ENCODE results near the gene AFAP1L1. TPM values are rescaled to one million over a fixed set of nuclear protein-coding genes. Genes with fewer than 3 reads are reported as not detected.
A peak's percentile ranks its signal among the peaks of the same experiment; 100 is the strongest.

AFAP1L1 gene
- total and polyA plus RNA-seq, 2 of the 13 experiments (the other 11 are each of a cell fraction or from before 2014, with no cell fraction given): 0.38 to 1.0 TPM

DNA sequence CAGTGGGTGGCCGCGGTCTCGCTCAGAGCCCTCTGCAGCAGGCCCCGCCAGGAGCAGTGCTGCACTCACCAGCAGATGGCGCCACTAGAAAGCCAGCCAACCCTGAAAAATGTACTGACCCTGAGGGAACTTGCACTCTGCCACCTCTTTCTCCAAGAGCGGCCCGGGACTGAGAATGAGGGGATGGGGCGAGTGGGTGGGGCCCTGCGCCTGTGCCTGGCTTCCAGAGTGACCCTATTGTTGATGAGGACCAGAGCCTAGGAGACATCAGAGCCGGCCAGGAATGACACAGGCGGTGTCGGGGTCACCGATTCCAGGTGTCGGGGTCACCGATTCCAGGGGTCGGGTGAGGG lies 110.3 kb downstream of the AFAP1L1 start (continued):
- TF ChIP-seq, protein P1, sequence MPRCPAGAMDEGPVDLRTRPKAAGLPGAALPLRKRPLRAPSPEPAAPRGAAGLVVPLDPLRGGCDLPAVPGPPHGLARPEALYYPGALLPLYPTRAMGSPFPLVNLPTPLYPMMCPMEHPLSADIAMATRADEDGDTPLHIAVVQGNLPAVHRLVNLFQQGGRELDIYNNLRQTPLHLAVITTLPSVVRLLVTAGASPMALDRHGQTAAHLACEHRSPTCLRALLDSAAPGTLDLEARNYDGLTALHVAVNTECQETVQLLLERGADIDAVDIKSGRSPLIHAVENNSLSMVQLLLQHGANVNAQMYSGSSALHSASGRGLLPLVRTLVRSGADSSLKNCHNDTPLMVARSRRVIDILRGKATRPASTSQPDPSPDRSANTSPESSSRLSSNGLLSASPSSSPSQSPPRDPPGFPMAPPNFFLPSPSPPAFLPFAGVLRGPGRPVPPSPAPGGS (CRISPR knock-in tag; IDR thresholded peaks at IDR 0.05): no peak
- TF ChIP-seq TCF7L2 (IDR thresholded peaks at IDR 0.05; ENCODE audit: low read depth, low read length) (no peak), DMAP1 (CRISPR knock-in tag; IDR thresholded peaks at IDR 0.05) (no peak), POGK (CRISPR knock-in tag; conservative IDR thresholded peaks at IDR 0.05) (no peak), ATF7 (IDR thresholded peaks at IDR 0.05) (no peak), ATF7 (CRISPR knock-in tag; IDR thresholded peaks at IDR 0.05) (no peak), ZNF776 (CRISPR knock-in tag; IDR thresholded peaks at IDR 0.05) (no peak), EHMT2 (IDR thresholded peaks at IDR 0.05; ENCODE audit: borderline replicate concordance, low read depth, low read length) (no peak), ZNF354B (CRISPR knock-in tag; IDR thresholded peaks at IDR 0.05) (no peak), EED (CRISPR knock-in tag; IDR thresholded peaks at IDR 0.05) (no peak), ZMYM4 (CRISPR knock-in tag; IDR thresholded peaks at IDR 0.05) (peak; percentile 45; the same call in 1 of the 2 replicates), ETV6 (CRISPR knock-in tag; conservative IDR thresholded peaks at IDR 0.05) (no peak), IRF2 (CRISPR knock-in tag; IDR thresholded peaks at IDR 0.05) (peak; percentile 23; the same call in 1 of the 2 replicates), NFRKB (IDR thresholded peaks at IDR 0.05) (no peak), STAG1 (CRISPR knock-in tag; IDR thresholded peaks at IDR 0.05) (peak; percentile 93), BORCS8-MEF2B (CRISPR knock-in tag; IDR thresholded peaks at IDR 0.05) (peak; percentile 61; the same call in 1 of the 2 replicates), ZNF256 (CRISPR knock-in tag; conservative IDR thresholded peaks at IDR 0.05) (no peak), BRCA1 (CRISPR knock-in tag; IDR thresholded peaks at IDR 0.05) (no peak), SOX5 (CRISPR knock-in tag; IDR thresholded peaks at IDR 0.05; ENCODE audit: borderline replicate concordance) (0 out of 2 replicates have a peak, but pooled peaks have one; percentile 33)
- TF ChIP-seq, protein P2, sequence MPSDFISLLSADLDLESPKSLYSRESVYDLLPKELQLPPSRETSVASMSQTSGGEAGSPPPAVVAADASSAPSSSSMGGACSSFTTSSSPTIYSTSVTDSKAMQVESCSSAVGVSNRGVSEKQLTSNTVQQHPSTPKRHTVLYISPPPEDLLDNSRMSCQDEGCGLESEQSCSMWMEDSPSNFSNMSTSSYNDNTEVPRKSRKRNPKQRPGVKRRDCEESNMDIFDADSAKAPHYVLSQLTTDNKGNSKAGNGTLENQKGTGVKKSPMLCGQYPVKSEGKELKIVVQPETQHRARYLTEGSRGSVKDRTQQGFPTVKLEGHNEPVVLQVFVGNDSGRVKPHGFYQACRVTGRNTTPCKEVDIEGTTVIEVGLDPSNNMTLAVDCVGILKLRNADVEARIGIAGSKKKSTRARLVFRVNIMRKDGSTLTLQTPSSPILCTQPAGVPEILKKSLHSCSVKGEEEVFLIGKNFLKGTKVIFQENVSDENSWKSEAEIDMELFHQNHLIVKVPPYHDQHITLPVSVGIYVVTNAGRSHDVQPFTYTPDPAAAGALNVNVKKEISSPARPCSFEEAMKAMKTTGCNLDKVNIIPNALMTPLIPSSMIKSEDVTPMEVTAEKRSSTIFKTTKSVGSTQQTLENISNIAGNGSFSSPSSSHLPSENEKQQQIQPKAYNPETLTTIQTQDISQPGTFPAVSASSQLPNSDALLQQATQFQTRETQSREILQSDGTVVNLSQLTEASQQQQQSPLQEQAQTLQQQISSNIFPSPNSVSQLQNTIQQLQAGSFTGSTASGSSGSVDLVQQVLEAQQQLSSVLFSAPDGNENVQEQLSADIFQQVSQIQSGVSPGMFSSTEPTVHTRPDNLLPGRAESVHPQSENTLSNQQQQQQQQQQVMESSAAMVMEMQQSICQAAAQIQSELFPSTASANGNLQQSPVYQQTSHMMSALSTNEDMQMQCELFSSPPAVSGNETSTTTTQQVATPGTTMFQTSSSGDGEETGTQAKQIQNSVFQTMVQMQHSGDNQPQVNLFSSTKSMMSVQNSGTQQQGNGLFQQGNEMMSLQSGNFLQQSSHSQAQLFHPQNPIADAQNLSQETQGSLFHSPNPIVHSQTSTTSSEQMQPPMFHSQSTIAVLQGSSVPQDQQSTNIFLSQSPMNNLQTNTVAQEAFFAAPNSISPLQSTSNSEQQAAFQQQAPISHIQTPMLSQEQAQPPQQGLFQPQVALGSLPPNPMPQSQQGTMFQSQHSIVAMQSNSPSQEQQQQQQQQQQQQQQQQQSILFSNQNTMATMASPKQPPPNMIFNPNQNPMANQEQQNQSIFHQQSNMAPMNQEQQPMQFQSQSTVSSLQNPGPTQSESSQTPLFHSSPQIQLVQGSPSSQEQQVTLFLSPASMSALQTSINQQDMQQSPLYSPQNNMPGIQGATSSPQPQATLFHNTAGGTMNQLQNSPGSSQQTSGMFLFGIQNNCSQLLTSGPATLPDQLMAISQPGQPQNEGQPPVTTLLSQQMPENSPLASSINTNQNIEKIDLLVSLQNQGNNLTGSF (CRISPR knock-in tag; IDR thresholded peaks at IDR 0.05): no peak
- TF ChIP-seq, protein P3, sequence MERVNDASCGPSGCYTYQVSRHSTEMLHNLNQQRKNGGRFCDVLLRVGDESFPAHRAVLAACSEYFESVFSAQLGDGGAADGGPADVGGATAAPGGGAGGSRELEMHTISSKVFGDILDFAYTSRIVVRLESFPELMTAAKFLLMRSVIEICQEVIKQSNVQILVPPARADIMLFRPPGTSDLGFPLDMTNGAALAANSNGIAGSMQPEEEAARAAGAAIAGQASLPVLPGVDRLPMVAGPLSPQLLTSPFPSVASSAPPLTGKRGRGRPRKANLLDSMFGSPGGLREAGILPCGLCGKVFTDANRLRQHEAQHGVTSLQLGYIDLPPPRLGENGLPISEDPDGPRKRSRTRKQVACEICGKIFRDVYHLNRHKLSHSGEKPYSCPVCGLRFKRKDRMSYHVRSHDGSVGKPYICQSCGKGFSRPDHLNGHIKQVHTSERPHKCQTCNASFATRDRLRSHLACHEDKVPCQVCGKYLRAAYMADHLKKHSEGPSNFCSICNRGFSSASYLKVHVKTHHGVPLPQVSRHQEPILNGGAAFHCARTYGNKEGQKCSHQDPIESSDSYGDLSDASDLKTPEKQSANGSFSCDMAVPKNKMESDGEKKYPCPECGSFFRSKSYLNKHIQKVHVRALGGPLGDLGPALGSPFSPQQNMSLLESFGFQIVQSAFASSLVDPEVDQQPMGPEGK (CRISPR knock-in tag; IDR thresholded peaks at IDR 0.05): peak; percentile 44; the same call in 1 of the 2 replicates

Measured in HepG2 (cell line).